GM21526 (cell line): ENCODE data around the gene SPTBN1.
"Not testable (repeated sequence)": the region's sequence is repeated elsewhere in the genome, so short reads cannot be mapped to it uniquely, and the experiment has no call there.

ENCODE experiments used
- ATAC-seq: cut with Tn5 transposase; IDR thresholded peaks from one replicate; pipeline ENCODE4 v1.9.1; 2021; ENCODE audit warnings: moderate library complexity; ENCODE audit not compliant: unreplicated experiment, low FRiP score

SPTBN1 gene

GRCh38 chr2:54497763-54498680, 41.9 kb downstream of the SPTBN1 start:
- ATAC-seq = no peak

- no peak for ATAC-seq
Observed at GRCh38 chr2:54499661-54500060, 43.5 kb downstream of the SPTBN1 start.

DNA sequence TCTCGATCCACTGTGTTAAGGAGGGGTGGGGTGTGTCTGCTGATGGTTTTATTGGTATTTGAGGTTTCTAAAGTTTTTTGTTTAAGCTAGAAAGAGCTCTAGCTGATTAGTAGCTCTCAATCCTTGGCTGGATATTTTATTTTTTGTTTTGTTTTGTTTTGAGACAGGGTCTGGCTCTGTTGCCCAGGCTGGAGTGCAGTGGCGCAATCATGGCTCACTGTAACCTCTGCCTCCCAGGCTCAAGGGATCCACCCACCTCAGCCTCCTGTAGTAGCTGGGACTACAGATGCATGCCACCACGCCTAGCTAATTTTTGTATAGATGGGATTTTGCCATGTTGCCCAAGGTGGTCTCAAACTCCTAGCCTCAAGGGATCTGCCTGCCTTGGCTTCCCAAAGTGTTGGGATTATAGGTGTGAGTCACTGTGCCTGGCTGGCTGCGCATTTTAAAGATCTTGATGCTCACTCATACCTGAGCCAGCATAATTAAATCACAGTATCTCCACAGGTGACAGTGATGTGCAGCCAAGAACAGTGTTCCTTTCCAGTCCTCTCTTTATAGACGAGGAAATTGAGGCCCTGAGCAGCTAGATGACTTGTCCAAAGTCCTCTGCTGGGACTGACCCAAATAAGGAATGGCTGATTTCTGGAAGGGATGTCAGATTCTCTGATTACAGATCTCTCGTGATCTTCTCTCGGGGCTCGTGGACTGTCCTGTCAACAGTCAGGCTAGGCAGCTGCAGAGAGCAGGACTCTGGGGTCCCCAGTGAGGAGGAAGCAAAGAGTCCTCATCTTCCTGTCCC, 44.5 kb downstream of the SPTBN1 start:
- ATAC-seq = no peak

DNA sequence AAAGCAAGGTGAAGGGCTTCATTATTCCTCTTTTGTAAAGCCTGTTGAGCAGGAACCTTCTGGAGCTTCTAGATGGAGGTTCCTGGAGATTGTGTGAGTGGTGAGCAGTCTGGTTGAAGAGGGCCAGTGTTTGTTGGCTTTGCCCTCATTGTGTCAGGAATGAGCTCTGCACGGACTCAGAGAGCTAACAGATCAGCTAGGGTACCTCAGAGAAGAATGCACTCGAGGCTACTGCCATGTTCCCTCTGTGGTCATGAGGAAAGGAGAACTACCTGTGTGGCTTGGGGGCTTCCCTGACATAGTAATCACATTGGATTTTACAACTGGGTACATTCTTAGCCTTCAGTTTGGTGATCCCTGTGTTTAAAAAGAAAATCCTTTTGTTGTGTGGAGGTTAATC, 46.6 kb downstream of the SPTBN1 start:
- ATAC-seq = no peak

DNA sequence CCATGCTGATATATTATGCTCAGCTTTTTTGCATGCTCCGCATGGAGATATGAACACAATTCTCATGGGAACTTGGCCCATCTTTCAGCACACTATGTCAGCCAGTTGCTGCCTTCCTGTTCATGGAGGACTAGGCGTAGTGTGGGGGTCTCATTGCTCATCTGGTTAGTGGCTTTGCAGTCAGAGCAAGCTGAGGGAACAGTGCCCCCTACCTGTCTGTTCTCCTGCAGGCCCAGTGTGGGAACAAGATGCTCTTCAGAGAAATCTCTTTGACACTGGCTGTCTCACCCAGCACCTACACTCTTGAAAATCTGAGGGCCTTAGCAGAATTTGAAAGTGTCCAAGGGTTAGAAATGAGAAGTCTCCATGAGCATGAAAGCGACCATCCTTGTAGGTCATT, 47.1 kb downstream of the SPTBN1 start:
- peak; percentile 63 for ATAC-seq

DNA sequence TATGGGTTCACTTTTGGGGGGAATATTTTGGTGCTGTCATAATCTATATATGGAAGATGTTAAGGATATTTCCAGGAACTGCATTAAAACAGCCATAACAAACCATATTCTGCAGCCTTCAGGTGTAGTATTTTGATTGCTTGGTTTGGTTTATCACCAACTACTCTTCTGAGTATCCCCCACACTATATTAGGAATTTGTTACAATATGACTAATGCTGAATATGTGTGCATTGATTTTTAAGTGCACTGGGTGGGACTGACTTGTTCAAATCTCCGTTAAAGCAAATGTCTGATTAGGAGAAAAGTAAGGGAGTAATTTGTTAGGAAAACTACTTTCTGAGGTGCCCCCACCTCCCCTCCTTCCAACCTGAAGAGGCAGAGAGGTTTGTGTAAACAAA, 47.7 kb downstream of the SPTBN1 start:
- ATAC-seq = no peak

GRCh38 chr2:54504866-54505265, 48.7 kb downstream of the SPTBN1 start:
- no peak for ATAC-seq

DNA sequence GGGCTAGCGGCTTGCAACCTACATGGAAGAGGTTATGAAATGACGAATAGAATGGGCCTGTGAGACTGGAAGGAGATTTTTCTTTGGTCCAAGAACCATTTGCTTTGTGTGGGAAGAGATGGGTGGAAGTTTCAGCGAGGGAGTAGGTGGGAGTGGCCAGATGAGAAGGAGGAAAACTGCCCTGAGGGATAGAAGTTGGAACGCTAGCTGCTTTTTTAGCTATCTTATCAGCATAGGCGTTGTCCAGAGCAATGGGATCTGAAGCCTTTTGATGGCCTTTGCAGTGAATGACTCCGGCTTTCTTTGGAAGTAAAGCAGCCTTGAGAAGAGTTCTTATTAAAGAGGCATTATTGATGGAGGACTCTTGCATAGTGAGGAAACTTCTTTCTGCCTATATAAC, 52.4 kb downstream of the SPTBN1 start:
- ATAC-seq = no peak

DNA sequence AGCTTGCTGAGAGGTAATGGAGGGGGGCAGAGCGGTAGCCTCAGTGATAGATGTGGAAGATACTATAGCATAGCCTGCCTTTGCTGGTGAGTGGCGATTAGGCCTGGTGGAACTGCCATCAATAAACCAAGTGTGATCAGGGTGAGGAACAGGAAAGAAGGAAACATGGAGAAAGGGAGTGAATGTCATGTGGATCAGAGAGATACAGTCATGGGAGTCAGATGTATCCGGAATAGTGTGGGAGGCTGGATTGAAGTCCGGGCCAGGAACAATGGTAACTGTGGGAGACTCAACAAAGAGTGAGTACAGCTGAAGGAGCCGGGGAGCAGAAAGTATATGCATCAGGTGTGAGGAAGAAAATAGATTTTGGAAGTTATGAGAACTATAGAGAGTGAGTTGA, 52.9 kb downstream of the SPTBN1 start:
- not testable (repeated sequence) for ATAC-seq

- no peak for ATAC-seq
Observed at GRCh38 chr2:54510916-54511315, 54.8 kb downstream of the SPTBN1 start.

DNA sequence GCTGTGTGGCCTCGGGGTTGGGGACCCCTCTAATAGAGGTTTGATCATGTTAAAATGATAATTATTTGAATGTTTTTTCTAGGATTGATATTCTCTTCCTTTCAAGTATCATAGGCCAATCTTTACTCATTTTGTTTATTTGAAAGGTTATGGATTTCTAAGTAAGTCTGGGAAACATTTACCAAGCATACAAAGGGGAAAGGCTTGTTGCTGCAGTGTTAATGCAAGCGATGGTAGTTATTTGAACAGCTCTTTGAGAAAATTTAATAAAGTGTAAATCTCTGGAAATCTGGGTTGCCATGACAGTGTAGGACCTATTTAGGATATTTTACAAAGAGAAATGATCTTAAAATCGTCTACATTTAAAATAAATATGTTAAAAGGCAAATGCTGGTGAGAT, 56.1 kb downstream of the SPTBN1 start:
- no peak for ATAC-seq

- no peak for ATAC-seq
Observed at GRCh38 chr2:54512663-54513362, 56.7 kb downstream of the SPTBN1 start.

GRCh38 chr2:54513363-54513715, 57.2 kb downstream of the SPTBN1 start:
- ATAC-seq = no peak

- no peak for ATAC-seq
Observed at GRCh38 chr2:54514822-54515569, 58.9 kb downstream of the SPTBN1 start.

DNA sequence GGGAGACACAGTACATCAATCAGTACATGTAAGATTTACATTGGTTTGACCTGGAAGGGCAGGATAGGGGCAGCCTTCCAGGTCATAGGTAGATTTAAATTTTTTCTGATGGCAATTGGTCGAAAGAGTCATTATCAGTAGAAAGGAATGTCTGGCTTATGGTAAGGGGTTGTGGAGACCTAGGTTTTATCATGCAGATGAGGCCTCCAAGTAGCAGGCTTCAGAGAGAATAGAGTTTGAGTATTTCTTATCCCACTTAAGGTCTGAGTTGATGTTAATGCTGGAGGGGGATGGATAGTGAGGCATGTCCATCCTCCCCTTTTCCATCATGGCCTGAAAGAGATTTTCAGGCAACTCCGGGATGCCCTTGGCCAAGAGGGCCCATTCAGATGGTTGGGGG, 60.7 kb downstream of the SPTBN1 start:
- no peak for ATAC-seq

GRCh38 chr2:54518016-54518415, 61.9 kb downstream of the SPTBN1 start:
- ATAC-seq = not testable (repeated sequence)

GRCh38 chr2:54518430-54518829, 62.3 kb downstream of the SPTBN1 start:
- no peak for ATAC-seq

- no peak for ATAC-seq
Observed at GRCh38 chr2:54519841-54520459, 63.8 kb downstream of the SPTBN1 start.

GRCh38 chr2:54520687-54521086, 64.6 kb downstream of the SPTBN1 start:
- ATAC-seq = no peak
